ENCODE data around the gene ZNF20. TPM values are rescaled to one million over a fixed set of nuclear protein-coding genes. Genes with fewer than 3 reads are reported as not detected.

Gene ZNF20
- total and polyA plus RNA-seq, 10 of the 15 experiments (the other 5 are each of a cell fraction or from before 2014, with no cell fraction given) = 2.0 to 5.1 (median 2.6) TPM

DNA sequence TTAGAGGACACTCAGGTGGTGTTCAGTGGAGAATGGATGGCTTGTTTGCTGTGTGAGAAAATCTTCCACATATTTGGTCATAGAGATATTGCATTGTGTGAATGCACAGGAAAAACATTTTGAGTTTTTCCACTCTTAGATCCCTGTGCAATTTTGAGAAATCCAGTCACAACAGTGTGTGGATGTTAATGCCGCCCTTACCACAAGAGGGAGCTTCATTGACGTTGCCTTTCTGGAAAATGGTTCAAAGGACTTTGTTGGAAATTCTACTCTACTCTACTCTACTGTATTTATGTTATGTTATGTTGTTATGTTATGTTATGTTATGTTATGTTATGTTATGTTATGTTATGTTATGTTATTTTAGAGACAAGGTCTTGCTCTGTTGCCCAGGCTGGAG, 13.4 kb downstream of the ZNF20 start (continued):
- TF ChIP-seq ZBTB4 (CRISPR knock-in tag; IDR thresholded peaks at IDR 0.05) (no peak), HSF1 (IDR thresholded peaks at IDR 0.05; ENCODE audit: low read depth, low read length) (no peak), MTA2 (IDR thresholded peaks at IDR 0.05; ENCODE audit: low read depth) (no peak), RUNX3 (IDR thresholded peaks at IDR 0.05; ENCODE audit: low read length) (no peak), ELK1 (IDR thresholded peaks at IDR 0.05; ENCODE audit: low read depth, low read length) (no peak)

Data from GM12878 (cell line).